SK-N-SH (cell line): ENCODE data around the gene RORB. TPM values are rescaled to one million over a fixed set of nuclear protein-coding genes. Genes with fewer than 3 reads are reported as not detected.

Experiments
- CTCF ChIP-seq: fragments of 200-600 bp; sonication (generic); IDR thresholded peaks from 2 replicates; pipeline ENCODE4 v1.6.1; 2017; ENCODE audit warnings: antibody characterized with exemption, mild to moderate bottlenecking, moderate library complexity
- ELF1 ChIP-seq: IDR thresholded peaks from 2 replicates; pipeline ENCODE4 v1.4.0; 2012
- EP300 ChIP-seq, 2 experiments: IDR thresholded peaks; 2 replicates each; pipeline versions ENCODE4 v1.4.0 to v1.6.1; 2012; ENCODE audit warnings: borderline replicate concordance in 1 of 2, low read depth in 1 of 2, low read length in 1 of 2
- EZH2phosphoT487 ChIP-seq: fragments of 200-600 bp; sonication (generic); IDR thresholded peaks from 2 replicates; pipeline ENCODE4 v1.6.1; 2017; ENCODE audit warnings: low read depth, mixed run types, mild to moderate bottlenecking, antibody characterized with exemption, moderate library complexity, borderline replicate concordance
- FOXJ3 ChIP-seq: sonication (generic); formaldehyde crosslinking; IDR thresholded peaks from 2 replicates; pipeline ENCODE4 v1.5.1; 2020; ENCODE audit warnings: mild to moderate bottlenecking, missing genetic modification reagents
- GABPA ChIP-seq: IDR thresholded peaks from 2 replicates; pipeline ENCODE4 v1.4.0; 2012; ENCODE audit warnings: low read depth, mild to moderate bottlenecking
- MXI1 ChIP-seq: IDR thresholded peaks from 2 replicates; pipeline ENCODE4 v1.6.1; 2012; ENCODE audit warnings: mild to moderate bottlenecking, low read depth, low read length, improper control_type of control experiment
- RCOR1 ChIP-seq: fragments of 150-350 bp; IDR thresholded peaks from 2 replicates; pipeline ENCODE4 v1.6.1; 2017; ENCODE audit warnings: antibody characterized with exemption, low read length
- RFX5 ChIP-seq: IDR thresholded peaks from 2 replicates; pipeline ENCODE4 v1.6.1; 2012; ENCODE audit warnings: mild to moderate bottlenecking, improper control_type of control experiment, low read length
- SMC3 ChIP-seq: IDR thresholded peaks from 2 replicates; pipeline ENCODE4 v1.6.1; 2012; ENCODE audit warnings: low read depth, low read length, improper control_type of control experiment
- USF2 ChIP-seq: fragments of 150-350 bp; IDR thresholded peaks from 2 replicates; pipeline ENCODE4 v1.6.1; 2017; ENCODE audit warnings: antibody characterized with exemption, low read length, low read depth, borderline replicate concordance
- YY1 ChIP-seq: IDR thresholded peaks from 2 replicates; pipeline ENCODE4 v1.4.0; 2012; ENCODE audit warnings: low read depth, mild to moderate bottlenecking
- ZBTB33 ChIP-seq: IDR thresholded peaks from 2 replicates; pipeline ENCODE4 v1.4.0; 2012; ENCODE audit warnings: low read depth, borderline replicate concordance
- polyA plus RNA-seq, 3 experiments: library from polyadenylated mRNA; depleted of rRNA; stranded (reverse); fragments of >200 nt; gene quantifications; 2 replicates each; pipeline ENCODE4 v1.2.3, GENCODE V29; 2012
- TF ChIP-seq, protein P1 (sequence below): IDR thresholded peaks from 2 replicates; pipeline ENCODE4 v1.6.1; 2012; ENCODE audit warnings: mild to moderate bottlenecking, low read depth, low read length, moderate library complexity

RORB gene
- polyA plus RNA-seq, 1 of the 3 experiments (the other 2 are of a cell fraction), result 0.13 TPM

GRCh38 chr9:74533253-74533652 lies 36.1 kb downstream of the RORB start (continued):
- TF ChIP-seq, protein P1, sequence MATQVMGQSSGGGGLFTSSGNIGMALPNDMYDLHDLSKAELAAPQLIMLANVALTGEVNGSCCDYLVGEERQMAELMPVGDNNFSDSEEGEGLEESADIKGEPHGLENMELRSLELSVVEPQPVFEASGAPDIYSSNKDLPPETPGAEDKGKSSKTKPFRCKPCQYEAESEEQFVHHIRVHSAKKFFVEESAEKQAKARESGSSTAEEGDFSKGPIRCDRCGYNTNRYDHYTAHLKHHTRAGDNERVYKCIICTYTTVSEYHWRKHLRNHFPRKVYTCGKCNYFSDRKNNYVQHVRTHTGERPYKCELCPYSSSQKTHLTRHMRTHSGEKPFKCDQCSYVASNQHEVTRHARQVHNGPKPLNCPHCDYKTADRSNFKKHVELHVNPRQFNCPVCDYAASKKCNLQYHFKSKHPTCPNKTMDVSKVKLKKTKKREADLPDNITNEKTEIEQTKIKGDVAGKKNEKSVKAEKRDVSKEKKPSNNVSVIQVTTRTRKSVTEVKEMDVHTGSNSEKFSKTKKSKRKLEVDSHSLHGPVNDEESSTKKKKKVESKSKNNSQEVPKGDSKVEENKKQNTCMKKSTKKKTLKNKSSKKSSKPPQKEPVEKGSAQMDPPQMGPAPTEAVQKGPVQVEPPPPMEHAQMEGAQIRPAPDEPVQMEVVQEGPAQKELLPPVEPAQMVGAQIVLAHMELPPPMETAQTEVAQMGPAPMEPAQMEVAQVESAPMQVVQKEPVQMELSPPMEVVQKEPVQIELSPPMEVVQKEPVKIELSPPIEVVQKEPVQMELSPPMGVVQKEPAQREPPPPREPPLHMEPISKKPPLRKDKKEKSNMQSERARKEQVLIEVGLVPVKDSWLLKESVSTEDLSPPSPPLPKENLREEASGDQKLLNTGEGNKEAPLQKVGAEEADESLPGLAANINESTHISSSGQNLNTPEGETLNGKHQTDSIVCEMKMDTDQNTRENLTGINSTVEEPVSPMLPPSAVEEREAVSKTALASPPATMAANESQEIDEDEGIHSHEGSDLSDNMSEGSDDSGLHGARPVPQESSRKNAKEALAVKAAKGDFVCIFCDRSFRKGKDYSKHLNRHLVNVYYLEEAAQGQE, result no peak
- no peak; the same call in 1 of the 2 replicates for TF ChIP-seq RCOR1
- no peak for TF ChIP-seq YY1
- TF ChIP-seq SMC3, result no peak
- 0 out of 2 replicates have a peak, but pooled peaks have one; percentile 28 for TF ChIP-seq RFX5
- TF ChIP-seq EZH2phosphoT487, result no peak
- TF ChIP-seq GABPA, result no peak
- peak; percentile 31; the same call in 1 of the 2 replicates for TF ChIP-seq MXI1
- no peak for TF ChIP-seq ELF1
- TF ChIP-seq CTCF, result no peak
- TF ChIP-seq FOXJ3, result 0 out of 2 replicates have a peak, but pooled peaks have one; percentile 29
- TF ChIP-seq EP300 (IDR thresholded peaks at IDR 0.05; ENCODE audit: borderline replicate concordance in 1 of 2, low read depth in 1 of 2, low read length in 1 of 2), result peak in 1 of 2 experiments; percentile 85; a peak in 2 of 4 replicates
- no peak for TF ChIP-seq ZBTB33
- no peak for TF ChIP-seq USF2
